HCT116 (cell line): ENCODE measurements around the gene CRYBB1.

Source experiments
- CEBPB ChIP-seq: IDR thresholded peaks from 2 replicates; pipeline ENCODE4 v1.6.1; 2012; ENCODE audit warnings: low read depth
- CTCF ChIP-seq, 3 experiments: fragments of 200-600 bp in 1 of 3; sonication (generic) in 1 of 3; IDR thresholded peaks in 2 of 3; conservative IDR thresholded peaks in 1 of 3; 2 replicates each; pipeline ENCODE4 v1.5.1; 2012 to 2017; ENCODE audit warnings: low read depth in 2 of 3, low read length in 2 of 3, antibody characterized with exemption in 1 of 3, borderline replicate concordance in 1 of 3, control low read depth in 1 of 3, mild to moderate bottlenecking in 1 of 3, mixed read lengths in 1 of 3, mixed run types in 1 of 3, moderate library complexity in 1 of 3; ENCODE audit not compliant: insufficient read depth in 1 of 3
- ELF1 ChIP-seq: IDR thresholded peaks from 2 replicates; pipeline ENCODE4 v1.6.1; 2012; ENCODE audit warnings: low read depth, borderline replicate concordance
- MAX ChIP-seq: IDR thresholded peaks from 2 replicates; pipeline ENCODE4 v1.6.1; 2012
- YY1 ChIP-seq: IDR thresholded peaks from 2 replicates; pipeline ENCODE4 v1.6.1; 2011; ENCODE audit warnings: low read length, low read depth, moderate library complexity, mild to moderate bottlenecking; ENCODE audit not compliant: insufficient replicate concordance; ENCODE audit errors: extremely low read depth
- ZBTB33 ChIP-seq: IDR thresholded peaks from 2 replicates; pipeline ENCODE4 v1.6.1; 2011; ENCODE audit warnings: mild to moderate bottlenecking, low read length, moderate library complexity; ENCODE audit not compliant: insufficient replicate concordance; ENCODE audit errors: extremely low read depth

- no peak for TF ChIP-seq MAX
- no peak for TF ChIP-seq YY1
- TF ChIP-seq CTCF (IDR thresholded peaks at IDR 0.05 in 2 of 3, conservative IDR thresholded peaks at IDR 0.05 in 1 of 3; ENCODE audit: borderline replicate concordance in 1 of 3, insufficient read depth in 1 of 3, low read depth in 2 of 3, low read length in 2 of 3): no peak
- no peak for TF ChIP-seq ELF1
- TF ChIP-seq ZBTB33: no peak
- TF ChIP-seq CEBPB: no peak
Observed at GRCh38 chr22:26588729-26589366, 29.0 kb downstream of the CRYBB1 start.
